GM19324 (cell line): ENCODE measurements around the gene CHERP.
"Not testable (repeated sequence)": the region's sequence is repeated elsewhere in the genome, so short reads cannot be mapped to it uniquely, and the experiment has no call there.

Experiments
- ATAC-seq: cut with Tn5 transposase; IDR thresholded peaks from one replicate; pipeline ENCODE4 v1.9.1; 2021; ENCODE audit warnings: mild to moderate bottlenecking, moderate library complexity; ENCODE audit not compliant: unreplicated experiment, low FRiP score

CHERP gene

DNA sequence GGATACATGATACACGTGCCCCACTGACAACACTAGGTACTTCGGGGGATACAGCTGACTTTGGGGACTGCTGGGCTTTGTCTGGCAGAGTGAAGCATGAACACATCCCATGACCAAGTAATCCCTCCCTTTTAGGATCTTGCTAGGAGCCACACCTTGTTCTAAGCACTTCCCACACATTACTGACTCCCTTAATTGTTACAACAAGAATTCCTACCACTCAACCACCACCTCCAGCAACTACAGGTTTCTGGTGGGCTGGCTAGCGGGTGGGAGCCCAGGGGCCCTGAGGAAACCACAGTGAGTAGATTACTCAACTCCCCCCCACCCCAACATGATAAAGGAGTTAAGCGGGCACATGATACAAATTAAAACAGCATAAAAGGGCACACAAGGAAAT lies 37.1 kb upstream of the CHERP start:
- no peak for ATAC-seq

DNA sequence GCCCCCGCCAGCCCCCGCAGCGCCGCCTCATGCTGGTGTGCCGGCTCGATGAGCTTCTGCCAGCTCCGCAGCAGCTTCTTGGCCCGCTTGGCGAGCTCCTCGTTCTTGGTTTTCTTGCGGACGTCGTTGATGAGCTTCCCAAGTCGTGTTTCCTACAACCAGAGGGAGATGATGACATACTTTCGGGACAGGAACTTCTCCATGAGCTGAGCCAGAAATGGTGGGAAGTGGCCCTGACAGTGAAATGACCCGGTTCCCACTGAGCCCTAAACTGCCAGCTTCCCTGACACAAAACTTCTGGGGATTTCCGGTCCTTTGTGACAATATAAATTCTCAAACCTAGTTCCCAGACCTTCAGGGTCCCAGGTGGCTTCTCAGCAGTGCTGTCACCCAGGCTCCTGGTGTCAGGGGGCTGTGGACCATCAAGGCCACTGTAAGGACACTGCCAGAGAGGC lies 35.3 kb upstream of the CHERP start:
- no peak for ATAC-seq

DNA sequence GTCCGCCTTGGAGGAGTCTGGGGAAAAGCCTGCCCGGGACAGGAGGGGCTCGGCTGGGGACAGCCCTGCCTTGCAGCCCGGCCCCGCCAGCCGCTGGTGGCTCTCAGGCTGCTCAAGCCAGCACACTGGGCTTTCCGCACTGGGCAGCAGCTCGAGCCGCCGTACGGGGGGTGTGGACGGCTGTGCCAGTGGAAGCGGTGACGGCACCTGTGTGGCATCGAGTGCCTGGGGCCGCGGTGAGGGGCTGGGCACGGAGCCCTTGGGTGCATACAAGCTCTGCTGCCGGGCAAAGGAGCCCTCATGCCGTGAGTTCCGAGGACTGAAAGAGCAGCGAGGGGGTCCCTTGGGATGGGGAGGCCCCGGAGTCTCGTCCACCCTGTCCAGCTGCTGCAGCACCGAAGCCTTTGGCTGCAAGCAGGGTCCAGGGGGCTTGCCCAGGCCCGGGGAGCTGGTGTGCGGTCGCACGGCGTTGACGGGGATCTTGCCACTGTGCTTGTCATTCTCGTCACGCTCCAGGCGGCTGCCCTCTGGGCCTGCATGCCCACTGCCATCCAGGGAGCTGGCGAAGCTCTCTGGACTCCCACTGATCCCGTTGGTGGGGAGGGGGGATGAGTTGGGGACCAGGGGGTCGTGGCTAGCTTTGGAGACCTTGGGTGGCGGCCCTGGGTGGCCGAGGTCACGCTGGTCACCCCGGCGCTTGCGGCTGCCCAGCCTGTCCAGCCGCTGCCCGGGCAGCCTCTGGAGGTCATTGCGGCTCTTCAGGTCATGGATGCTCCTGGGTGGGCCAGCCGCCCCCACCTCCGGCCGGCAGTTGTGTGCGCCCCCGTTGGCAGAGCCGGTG lies 34.7 kb upstream of the CHERP start:
- ATAC-seq: no peak

DNA sequence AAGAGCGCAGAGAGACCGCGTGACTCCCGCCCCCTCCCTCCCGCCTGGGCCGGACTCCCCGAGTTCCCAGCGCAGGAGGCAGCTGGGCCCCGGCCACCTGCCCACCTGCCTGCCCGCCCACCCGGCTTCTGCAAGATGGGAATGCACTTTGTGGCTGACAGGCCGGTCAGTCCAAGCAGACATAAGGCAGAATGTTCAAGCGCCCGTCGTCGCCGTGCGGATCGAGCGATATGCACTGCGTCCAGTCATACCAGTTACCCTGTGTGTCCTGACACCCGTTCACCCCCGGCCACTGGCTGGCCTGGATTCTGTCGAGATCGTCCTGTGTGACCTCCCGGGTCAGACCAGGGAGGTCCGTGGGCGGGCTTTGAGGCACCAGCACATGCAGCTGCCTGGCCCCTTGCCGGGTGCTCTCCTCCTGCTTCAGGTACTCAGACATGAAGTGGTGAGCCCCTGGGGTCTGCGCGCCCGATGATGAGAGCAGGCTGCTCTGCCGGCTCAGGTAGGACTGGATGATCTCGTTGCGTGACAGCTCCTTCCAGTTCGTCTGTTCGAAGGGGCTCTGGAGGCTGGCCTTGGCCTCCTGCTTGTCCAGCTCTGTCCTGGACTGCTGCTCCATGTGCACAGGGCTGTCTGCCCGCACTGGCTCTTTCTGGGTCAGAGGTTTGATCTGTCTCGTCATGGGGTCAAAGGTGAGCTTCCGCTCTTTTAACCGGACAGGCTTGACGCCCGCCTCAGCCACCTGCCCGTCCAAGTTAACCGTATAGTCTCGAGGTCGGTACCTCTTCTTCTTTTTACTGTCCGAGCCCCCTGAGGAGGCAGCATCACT lies 33.8 kb upstream of the CHERP start:
- no peak for ATAC-seq

DNA sequence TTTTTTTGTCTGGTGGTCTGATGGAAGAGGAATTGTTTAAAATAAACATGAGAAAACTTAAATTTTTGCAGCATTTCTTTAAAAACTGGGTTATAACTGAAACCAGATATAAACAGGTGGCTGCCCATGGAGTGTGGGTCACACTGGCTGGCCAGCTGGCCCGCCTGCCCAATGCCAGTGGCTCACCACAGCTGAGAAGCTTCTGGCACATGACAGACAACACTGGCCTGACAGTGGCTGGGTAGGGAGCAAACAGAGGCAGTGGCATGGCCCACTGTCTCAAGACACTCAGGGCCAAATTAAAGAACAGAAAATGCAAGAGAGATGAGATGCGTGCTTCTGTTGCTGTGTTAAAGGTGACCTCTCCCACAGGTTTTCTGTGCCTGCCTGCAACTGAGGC lies 33.0 kb upstream of the CHERP start:
- ATAC-seq: no peak

DNA sequence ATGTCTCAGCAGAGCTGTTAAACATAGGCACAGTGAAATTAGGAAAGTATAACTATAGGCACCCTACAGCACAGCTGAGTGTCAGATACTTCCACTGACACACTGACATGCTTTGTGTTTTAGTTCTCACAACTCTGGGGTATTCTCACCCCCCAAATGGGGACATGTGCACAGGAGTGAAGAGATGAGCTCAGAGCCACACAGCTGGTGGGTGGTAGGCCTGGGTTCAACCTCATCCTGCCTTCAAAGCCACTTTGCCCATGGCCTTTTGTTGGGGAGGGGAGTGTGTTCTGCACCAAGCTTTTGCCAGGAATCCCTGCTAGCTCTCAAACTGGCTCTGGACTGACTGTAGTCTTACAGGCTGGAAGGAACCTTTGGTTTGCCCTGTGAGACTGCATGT lies 31.7 kb upstream of the CHERP start:
- ATAC-seq: no peak

DNA sequence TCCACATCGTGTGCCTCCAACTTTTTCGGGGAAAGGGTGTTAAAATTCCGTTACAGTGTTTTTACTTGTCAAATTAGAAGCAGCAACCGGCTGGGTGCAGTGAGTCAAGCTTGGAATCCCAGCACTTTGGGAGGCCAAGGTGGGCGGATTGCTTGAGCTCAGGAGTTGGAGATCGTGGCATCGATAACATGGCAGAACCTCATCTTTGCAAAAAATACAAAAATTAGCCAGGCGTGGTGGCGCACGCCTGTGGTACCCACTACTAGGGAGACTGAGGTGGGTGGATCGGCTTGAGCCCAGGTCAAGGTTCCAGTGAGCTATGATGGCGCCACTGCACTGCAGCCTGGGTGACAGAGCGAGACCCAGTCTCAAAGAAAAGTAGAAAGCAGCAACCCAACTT lies 31.1 kb upstream of the CHERP start:
- no peak for ATAC-seq

DNA sequence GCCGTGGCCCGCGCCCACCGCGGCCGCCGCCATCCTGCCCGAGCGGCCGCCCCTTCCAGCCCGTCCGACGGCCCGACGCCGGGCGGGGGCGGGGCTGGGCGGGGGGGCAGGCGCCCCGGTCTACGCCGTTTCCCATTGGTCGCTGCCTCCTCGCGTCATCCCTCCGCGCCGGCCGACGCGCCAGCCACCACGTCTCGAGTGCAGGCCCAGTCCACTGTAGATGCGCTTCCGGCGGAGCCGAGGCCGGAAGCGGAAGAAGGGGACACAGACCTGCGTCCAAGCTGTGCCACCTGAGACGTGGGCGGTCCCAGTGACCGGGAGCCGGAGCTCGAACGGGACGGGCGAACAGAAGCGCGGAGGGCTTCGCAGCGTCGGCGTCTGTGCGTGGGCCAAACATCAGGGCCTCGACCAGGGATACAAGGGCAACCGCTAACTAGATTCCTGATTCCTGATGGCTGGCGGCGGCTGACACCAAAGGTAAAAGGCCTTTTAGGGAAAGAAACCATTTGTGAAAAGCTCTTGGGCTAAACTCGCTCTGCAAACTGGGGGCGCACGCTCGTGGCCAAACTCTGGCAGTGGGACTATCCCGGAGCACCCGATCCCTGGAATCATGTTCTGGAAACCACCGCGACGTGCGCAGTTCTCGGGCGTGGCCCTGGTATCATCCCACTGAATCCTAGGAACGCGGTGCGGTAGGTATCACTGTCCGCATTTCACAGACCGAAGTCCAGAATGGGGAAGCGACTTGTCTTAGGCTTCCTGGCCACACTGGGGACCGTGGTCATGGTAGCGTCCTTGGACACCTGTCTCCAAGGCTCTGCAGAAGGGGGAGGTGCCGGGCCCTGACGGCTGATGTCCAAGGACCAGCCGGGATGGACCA lies 30.3 kb upstream of the CHERP start, which contains the start of gene SLC35E1:
TSS of gene SLC35E1 (minus strand) at position 84 of the 880 bp plus-strand sequence. CDS start at position 33, 51 bp downstream.
- peak; percentile 87 for ATAC-seq

DNA sequence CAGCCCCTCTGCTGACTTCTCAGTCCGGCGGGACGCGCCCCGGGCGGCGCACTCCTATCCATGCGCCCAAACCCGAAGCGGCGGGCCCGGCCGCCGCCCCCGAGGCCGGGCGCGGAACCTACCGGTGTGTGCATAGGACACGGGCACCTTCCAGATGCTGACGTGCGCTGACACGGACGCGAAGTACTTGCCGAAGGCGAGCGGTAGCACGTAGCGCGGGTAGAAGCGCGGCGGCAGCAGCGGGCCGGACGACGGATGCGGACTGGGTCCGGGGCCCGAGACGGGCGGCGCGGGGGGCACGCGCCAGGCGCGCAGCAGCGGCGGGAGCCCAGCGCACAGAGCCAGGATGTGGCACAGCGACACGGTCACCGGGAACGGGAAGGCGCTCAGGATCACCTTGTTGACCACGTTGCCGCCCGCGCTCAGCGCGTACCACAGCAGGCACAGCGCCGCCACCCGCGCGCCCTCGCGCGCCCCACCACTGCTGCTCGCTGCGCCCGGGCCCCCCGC lies 29.6 kb upstream of the CHERP start:
- peak; percentile 31 for ATAC-seq

DNA sequence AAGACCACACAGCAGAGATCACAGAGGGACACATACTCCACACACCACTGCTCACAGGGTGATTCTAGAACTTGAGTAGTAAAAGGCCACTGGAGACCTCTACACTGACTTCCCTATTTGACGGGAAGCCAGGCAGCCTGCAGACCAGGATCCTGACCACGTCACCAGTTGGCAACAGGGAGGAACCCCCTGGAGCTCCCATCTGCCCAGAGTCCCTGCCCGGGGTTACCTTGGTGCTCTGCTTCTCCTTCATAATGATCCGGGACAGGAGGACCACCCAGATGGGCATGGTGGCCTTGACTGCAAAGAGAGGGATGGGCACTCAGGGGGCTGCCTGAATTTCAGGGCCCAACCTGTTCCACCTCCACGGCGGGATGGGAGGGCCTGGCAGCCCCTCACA lies 29.0 kb upstream of the CHERP start:
- ATAC-seq: no peak

DNA sequence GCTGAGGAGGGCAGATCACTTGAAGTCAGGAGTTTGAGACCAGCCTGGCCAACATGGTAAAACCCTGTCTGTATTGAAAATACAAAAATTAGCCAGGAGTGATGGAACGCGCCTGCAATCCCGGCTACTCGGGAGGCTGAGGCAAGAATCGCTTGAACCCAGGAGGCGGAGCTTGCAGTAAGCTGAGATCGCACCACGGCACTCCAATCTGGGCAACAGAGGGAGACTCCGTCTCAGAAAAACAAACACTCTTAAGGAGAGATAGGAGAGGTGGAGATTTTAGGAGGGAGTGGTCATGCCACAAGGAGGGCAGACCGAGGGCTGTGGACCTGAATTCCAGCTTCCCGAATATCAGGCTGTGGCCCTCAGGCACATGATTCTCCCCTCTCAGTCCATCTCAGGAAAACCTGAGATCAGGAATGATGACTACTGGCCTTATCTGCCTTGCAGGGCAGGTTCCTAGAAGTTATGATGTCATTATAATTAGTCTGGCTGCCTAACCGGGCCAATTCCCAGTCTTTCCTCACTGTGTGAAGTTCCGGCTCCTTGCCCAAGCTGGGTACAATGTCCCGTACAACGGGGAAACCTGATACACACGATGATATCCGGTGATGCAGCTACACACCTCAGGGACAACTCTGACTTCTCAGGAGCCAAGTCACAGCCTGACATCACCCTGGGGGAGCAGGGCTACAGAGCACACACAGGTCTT lies 27.5 kb upstream of the CHERP start:
- ATAC-seq: no peak

DNA sequence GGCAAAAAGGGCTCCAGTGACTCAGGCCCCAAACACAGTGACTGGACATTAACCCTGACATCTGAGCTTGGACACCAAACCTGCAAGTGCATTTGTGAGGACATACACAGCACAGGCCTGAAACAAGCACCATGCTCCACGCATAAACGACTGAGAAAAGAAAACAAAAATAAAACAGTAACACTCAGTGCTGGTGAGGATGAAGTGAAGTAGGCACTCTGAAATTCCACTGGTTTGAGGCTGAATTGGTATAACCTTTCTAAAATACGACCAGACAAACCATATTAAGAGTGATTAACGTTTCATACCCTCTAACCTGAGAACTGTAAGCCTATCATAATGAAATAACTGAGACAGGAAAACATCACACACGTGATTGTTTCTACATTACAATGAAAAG lies 24.5 kb upstream of the CHERP start:
- ATAC-seq: no peak

DNA sequence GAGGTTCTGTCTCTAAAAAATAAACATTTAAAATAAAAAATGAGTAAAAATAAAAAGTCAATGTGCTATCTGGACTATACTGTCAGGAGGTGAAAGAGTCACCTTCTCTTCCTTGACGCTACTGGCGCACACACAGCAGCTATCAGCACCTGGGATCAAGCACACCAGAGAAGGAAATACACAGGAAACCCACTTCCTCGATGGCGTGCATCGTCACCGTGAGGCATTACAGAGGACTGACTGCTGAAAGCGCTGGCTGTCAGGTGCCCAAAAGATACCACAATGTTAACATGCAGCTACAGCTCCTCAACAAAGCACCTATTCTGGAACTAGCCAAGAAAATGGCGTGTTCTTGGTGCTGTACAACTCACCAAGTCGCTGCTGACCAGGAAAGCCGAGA lies 23.9 kb upstream of the CHERP start:
- no peak for ATAC-seq

DNA sequence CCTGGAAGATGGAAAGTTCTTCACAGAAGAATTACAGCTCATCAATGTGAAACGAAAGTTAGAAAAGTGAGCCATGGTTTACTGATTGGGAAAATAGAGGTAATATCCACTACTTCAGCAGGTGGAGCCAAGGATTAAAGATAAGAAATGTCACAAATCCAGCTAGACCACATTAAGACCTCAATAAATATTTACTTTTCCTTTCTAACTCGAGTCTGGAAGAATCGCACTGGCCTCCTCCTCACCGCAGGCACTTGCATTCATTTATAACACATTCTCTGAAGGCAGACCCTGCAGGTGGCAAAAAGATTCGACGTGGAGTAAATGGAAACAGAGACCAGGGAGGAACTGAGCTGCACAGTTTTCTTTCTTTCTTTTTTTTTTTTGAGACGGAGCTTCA lies 22.6 kb upstream of the CHERP start:
- no peak for ATAC-seq

DNA sequence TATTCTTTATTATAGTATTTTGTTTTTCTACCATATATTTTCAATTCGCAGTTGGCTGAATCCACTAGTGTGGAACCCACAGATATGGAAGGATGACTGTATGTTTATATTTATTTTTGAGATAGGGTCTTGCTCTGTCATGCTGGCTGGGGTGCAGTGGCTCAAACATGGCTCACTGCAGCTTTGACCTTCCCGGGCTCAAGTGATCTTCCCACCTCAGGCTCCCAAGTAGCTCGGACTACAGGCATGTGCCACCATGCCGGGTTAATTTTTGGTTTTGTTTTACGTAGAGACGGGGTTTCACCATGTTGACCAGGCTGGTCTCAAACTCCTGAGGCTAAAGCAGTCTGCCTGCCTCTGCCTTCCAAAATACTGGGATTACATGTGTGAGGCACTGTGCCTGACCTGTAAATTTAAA lies 20.4 kb upstream of the CHERP start:
- ATAC-seq: no peak

DNA sequence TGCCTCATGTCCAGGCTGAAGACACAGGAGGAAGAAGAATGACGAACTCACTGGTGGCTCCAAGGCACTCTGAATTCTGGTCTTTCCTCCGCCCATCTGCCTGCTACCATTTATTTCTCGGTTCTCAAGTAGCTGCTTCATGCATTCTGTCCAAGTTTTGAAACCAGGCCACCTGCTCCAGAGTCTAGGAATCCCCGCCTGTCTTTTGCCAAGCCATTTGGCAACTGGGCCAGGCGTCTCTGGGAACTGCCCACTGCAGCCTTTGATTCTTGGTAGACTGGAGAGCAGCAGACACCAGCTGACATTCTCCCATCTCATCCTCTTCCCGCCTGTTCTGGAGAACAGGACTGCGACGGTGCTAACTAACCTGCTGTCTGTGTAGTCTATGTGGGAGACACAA lies 19.1 kb upstream of the CHERP start:
- ATAC-seq: no peak

DNA sequence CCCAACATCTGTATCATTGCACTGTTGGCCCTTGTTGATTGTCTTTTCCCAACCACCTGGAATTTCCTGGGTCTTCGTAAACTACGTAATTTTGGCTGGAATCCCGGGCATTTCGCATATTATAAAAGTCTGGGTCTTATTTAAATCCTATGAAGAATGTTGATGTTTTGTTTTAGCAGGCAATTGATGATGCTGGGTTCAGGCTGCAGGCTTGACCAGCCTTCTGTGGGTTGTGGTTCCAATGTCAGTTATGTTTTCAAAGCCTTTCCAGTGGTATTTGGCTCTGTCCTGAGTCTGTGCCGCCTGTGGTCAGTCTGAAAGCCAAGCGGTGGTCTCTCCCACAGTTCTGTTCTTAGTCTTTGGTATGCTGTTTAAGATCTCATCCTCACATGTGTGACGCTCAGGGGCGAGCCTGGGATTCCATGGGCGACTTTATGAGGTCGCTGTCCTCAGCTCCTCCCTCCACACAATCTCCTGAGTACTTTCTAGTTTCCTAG lies 17.6 kb upstream of the CHERP start:
- no peak for ATAC-seq

DNA sequence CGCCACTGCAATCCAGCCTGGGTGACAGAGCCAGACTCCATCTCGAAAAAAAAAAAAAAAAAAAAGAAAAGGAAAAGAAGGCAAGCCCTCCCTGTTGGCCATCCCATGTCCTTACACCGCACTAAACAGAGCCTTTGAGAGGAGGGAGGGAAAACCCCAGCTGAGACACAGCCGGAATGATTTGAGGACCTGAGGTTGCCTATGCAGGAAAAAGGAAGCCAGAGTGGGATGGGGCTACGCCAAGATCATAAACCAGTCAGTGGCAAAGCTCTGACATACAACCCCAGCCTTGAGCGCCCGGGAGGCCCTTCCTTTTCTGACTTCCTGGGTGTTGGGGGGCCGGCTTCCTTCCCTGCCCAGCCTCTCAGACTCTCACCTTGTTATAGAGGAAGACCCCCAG lies 12.5 kb upstream of the CHERP start:
- no peak for ATAC-seq

DNA sequence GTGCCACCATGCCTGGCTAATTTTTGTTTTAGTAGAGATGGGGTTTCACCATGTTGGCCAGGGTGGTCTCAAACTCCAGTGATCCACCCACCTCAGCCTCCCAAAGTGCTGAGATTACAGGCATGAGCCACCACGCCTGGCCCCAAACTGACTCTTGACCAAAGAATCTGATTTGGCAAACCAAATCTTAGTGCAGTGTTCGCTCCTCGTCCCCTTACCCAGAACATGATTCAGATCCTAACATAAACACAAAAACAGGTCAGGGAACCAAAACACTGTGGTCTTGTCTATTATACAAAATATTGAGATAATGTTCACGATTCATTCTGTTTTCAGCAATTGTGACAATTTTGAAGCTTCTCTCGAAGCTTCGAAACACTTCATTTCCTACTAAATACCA lies 9.7 kb upstream of the CHERP start:
- not testable (repeated sequence) for ATAC-seq

DNA sequence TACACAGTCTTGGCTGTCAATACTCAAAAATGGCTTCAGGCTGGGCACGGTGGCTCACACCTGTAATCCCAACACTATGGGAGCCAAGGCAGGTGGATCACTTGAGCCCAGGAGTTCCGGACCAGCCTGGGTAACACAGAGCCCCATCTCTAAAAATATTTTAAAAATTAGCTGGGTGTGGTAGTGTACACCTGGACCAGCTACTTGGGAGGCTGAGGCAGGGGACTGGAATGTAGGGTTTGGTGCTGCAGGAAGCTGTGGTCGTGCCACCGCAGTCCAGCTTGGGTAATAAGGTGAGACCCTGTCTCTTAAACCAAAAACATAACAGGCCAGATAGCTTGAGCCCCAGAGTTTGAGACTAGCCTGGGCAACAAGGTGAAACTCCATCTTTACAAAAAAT lies 6.7 kb upstream of the CHERP start:
- ATAC-seq: no peak
